H9 (cell line): ENCODE results near the gene GABRR3. TPM values are rescaled to one million over a fixed set of nuclear protein-coding genes. Genes with fewer than 3 reads are reported as not detected.

Source experiments
- DNase-seq: peaks from one replicate; pipeline ENCODE4 v3.0.0-alpha.2; 2017
- H2AFZ ChIP-seq: one replicate; pipeline ENCODE4 v1.6.1; 2013; ENCODE audit warnings: mild to moderate bottlenecking, low read length, control low read depth, moderate library complexity
- H2AK5ac ChIP-seq: 2 replicates; pipeline ENCODE4 v1.6.1; 2013; ENCODE audit warnings: low read length, control low read depth, mixed read lengths; ENCODE audit not compliant: insufficient read length
- H2BK120ac ChIP-seq: one replicate; pipeline ENCODE4 v1.6.1; 2013; ENCODE audit warnings: low read depth, mild to moderate bottlenecking, low read length, control low read depth, inconsistent platforms; ENCODE audit not compliant: poor library complexity, severe bottlenecking
- H2BK12ac ChIP-seq: 2 replicates; pipeline ENCODE4 v1.6.1; 2013; ENCODE audit warnings: low read length, control low read depth, mixed read lengths, low read depth; ENCODE audit not compliant: insufficient read length
- H2BK15ac ChIP-seq: 2 replicates; pipeline ENCODE4 v1.6.1; 2013; ENCODE audit warnings: low read depth, low read length, control low read depth
- H2BK20ac ChIP-seq: one replicate; pipeline ENCODE4 v1.6.1; 2013; ENCODE audit warnings: low read depth, mild to moderate bottlenecking, low read length, control low read depth, inconsistent platforms; ENCODE audit not compliant: poor library complexity, severe bottlenecking
- H2BK5ac ChIP-seq: 2 replicates; pipeline ENCODE4 v1.6.1; 2013; ENCODE audit warnings: low read length, control low read depth, mixed read lengths; ENCODE audit not compliant: insufficient read length
- H3K14ac ChIP-seq: 2 replicates; pipeline ENCODE4 v1.6.1; 2013; ENCODE audit warnings: low read length, control low read depth; ENCODE audit not compliant: insufficient read depth
- H3K18ac ChIP-seq: 2 replicates; pipeline ENCODE4 v1.6.1; 2013; ENCODE audit warnings: low read depth, mild to moderate bottlenecking, mixed read lengths, low read length, control low read depth; ENCODE audit not compliant: insufficient read length
- H3K23ac ChIP-seq: 2 replicates; pipeline ENCODE4 v1.6.1; 2013; ENCODE audit warnings: low read length, control low read depth, mixed read lengths, low read depth; ENCODE audit not compliant: insufficient read length
- H3K23me2 ChIP-seq: 2 replicates; pipeline ENCODE4 v1.6.1; 2013; ENCODE audit warnings: low read depth, mild to moderate bottlenecking, mixed read lengths, low read length, control low read depth; ENCODE audit not compliant: insufficient read length, poor library complexity, severe bottlenecking
- H3K27ac ChIP-seq: 2 replicates; pipeline ENCODE4 v1.5.1; 2013; ENCODE audit warnings: low read length, control low read depth, mixed read lengths, low read depth; ENCODE audit not compliant: insufficient read length
- H3K27me3 ChIP-seq: 2 replicates; pipeline ENCODE4 v1.6.1; 2013; ENCODE audit warnings: low read length, control low read depth, inconsistent platforms; ENCODE audit not compliant: insufficient read depth
- H3K4ac ChIP-seq: 2 replicates; pipeline ENCODE4 v1.6.1; 2013; ENCODE audit warnings: low read depth, mild to moderate bottlenecking, control low read depth, inconsistent platforms, low read length, moderate library complexity
- H3K4me1 ChIP-seq: 2 replicates; pipeline ENCODE4 v1.6.1; 2013; ENCODE audit warnings: low read length, control low read depth, inconsistent platforms; ENCODE audit not compliant: insufficient read depth
- H3K4me2 ChIP-seq: 2 replicates; pipeline ENCODE4 v1.6.1; 2013; ENCODE audit warnings: low read length, control low read depth, mixed read lengths; ENCODE audit not compliant: insufficient read length, insufficient read depth
- H3K56ac ChIP-seq: 2 replicates; pipeline ENCODE4 v1.6.1; 2013; ENCODE audit warnings: low read depth, mild to moderate bottlenecking, mixed read lengths, low read length, control low read depth; ENCODE audit not compliant: insufficient read length
- H3K79me1 ChIP-seq: 2 replicates; pipeline ENCODE4 v1.6.1; 2013; ENCODE audit warnings: low read depth, mild to moderate bottlenecking, moderate library complexity, low read length, control low read depth, inconsistent platforms; ENCODE audit not compliant: insufficient read depth, poor library complexity, severe bottlenecking
- H3K79me2 ChIP-seq: 2 replicates; pipeline ENCODE4 v1.6.1; 2013; ENCODE audit warnings: low read length, control low read depth, inconsistent platforms; ENCODE audit not compliant: insufficient read depth
- H3K9ac ChIP-seq: 2 replicates; pipeline ENCODE4 v1.6.1; 2013; ENCODE audit warnings: low read length, control low read depth, mixed read lengths; ENCODE audit not compliant: insufficient read length; ENCODE audit errors: extremely low read depth
- H3K9me3 ChIP-seq: one replicate; pipeline ENCODE4 v1.6.1; 2013; ENCODE audit warnings: low read depth, low read length, inconsistent platforms; ENCODE audit not compliant: control insufficient read depth
- H3T11ph ChIP-seq: one replicate; pipeline ENCODE4 v1.6.1; 2013; ENCODE audit warnings: mild to moderate bottlenecking, low read length, control low read depth, inconsistent platforms
- H4K20me1 ChIP-seq: one replicate; pipeline ENCODE4 v1.6.1; 2013; ENCODE audit not compliant: control insufficient read depth, insufficient read length, insufficient read depth
- H4K5ac ChIP-seq: 2 replicates; pipeline ENCODE4 v1.6.1; 2013; ENCODE audit warnings: low read depth, mild to moderate bottlenecking, mixed read lengths, low read length, control low read depth; ENCODE audit not compliant: insufficient read length
- H4K8ac ChIP-seq: replicated peaks from 2 replicates; pipeline ENCODE4 v1.6.1; 2013; ENCODE audit warnings: low read length, control low read depth, mixed read lengths, low read depth; ENCODE audit not compliant: insufficient read length
- H4K91ac ChIP-seq: 2 replicates; pipeline ENCODE4 v1.6.1; 2013; ENCODE audit warnings: low read depth, mild to moderate bottlenecking, moderate library complexity, mixed read lengths, low read length, control low read depth; ENCODE audit not compliant: insufficient read length
- H3K27ac Mint-ChIP-seq, 3 experiments: 2 replicates in 2 of 3; 3 replicates in 1 of 3; pipeline ENCODE4 v1.8.0; 2020 to 2021; ENCODE audit warnings: mixed read lengths in 3 of 3, mild to moderate bottlenecking in 1 of 3, moderate library complexity in 1 of 3
- H3K27me3 Mint-ChIP-seq: 2 replicates; pipeline ENCODE4 v1.8.0; 2021; ENCODE audit warnings: low read depth, mild to moderate bottlenecking, moderate library complexity, mixed read lengths
- H3K36me3 Mint-ChIP-seq, 3 experiments: 2 replicates in 2 of 3; 3 replicates in 1 of 3; pipeline ENCODE4 v1.8.0; 2020 to 2021; ENCODE audit warnings: low read depth in 3 of 3, mixed read lengths in 3 of 3; ENCODE audit not compliant: insufficient read depth in 1 of 3
- H3K4me1 Mint-ChIP-seq, 2 experiments: 2 replicates each; pipeline ENCODE4 v1.8.0; 2020; ENCODE audit warnings: mixed read lengths in 2 of 2
- H3K4me3 Mint-ChIP-seq, 2 experiments: 2 replicates in 1 of 2; 3 replicates in 1 of 2; pipeline ENCODE4 v1.8.0; 2020 to 2021; ENCODE audit warnings: mild to moderate bottlenecking in 2 of 2, mixed read lengths in 2 of 2, moderate library complexity in 1 of 2
- H3K9me3 Mint-ChIP-seq, 2 experiments: 2 replicates in 1 of 2; 3 replicates in 1 of 2; pipeline ENCODE4 v1.8.0; 2020; ENCODE audit warnings: mild to moderate bottlenecking in 2 of 2, mixed read lengths in 2 of 2, moderate library complexity in 1 of 2
- WGBS: extraction: QIAGEN DNeasy Blood & Tissue Kit; methylation state at CpG from one replicate; pipeline ENCODE4 v1.1.7; 2013; ENCODE audit warnings: missing lambda C conversion rate, low lambda C conversion rate, mixed read lengths; ENCODE audit not compliant: insufficient read length; ENCODE audit errors: extremely low coverage; 5-methylcytosine and 5-hydroxymethylcytosine counted together
- total RNA-seq: library from RNA; stranded (reverse); gene quantifications from 2 replicates; pipeline ENCODE4 v1.2.1, GENCODE V29; 2021
- TF ChIP-seq, protein P1 (sequence below): fragments of 200-600 bp; sonication (generic); conservative IDR thresholded peaks from 3 replicates; pipeline ENCODE4 v1.8.0; 2021; ENCODE audit warnings: antibody characterized with exemption, mild to moderate bottlenecking

Gene GABRR3
- total RNA-seq, 1 experiment from 2014 or later, result not detected

DNA sequence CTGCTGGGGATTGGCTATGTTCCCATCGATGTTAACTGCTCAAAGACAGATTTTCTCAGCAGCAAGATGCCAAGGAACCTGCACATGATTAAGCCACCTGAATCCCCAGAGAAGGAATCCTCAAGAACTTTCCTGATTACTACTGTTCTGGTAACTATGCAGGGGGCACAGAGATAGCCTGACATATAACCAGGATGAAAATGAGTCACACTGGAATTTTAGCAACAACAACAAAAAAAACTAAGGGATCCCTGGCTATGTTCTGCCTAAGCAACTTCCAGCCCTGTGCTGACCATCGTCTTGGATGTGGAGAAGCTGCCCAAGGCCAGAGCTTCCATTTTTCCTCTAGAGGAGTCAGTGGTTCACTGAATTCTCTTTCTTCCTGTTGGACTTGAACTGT is 76.7 kb downstream of the GABRR3 start:
- Histone ChIP-seq H3K9me3 (no peaks in the 10 kb centered on the region), H3K9ac (no peak overlapping the region), H3K23me2 (no peaks in the 10 kb centered on the region), H2BK120ac (no peak overlapping the region), H3K27me3 (no peaks in the 10 kb centered on the region), H3K4me1 (no peaks in the 10 kb centered on the region), H4K5ac (no peak overlapping the region), H2BK12ac (no peak overlapping the region), H2AFZ (no peak overlapping the region), H3K4ac (no peak overlapping the region), H4K20me1 (no peaks in the 10 kb centered on the region), H2BK15ac (no peak overlapping the region), H3K79me1 (no peaks in the 10 kb centered on the region), H3K56ac (no peak overlapping the region), H2BK20ac (no peak overlapping the region), H3T11ph (no peak overlapping the region), H4K8ac (no peak overlapping the region), H3K18ac (no peak overlapping the region), H2BK5ac (no peak overlapping the region), H3K27ac (no peak overlapping the region), H3K4me2 (no peak overlapping the region), H3K14ac (no peak overlapping the region), H4K91ac (no peak overlapping the region), H3K79me2 (peaks cover 3% of the 10 kb centered on the region), H2AK5ac (no peak overlapping the region), H3K23ac (no peak overlapping the region)
- no peak overlapping the region for H3K27ac Mint-ChIP-seq
- peaks cover 0 to 8% (median 2%) of the 10 kb centered on the region in 3 experiments; a peak in 3 of 7 replicates for H3K36me3 Mint-ChIP-seq
- no CpG with 5 or more reads among the region's 2 CpGs for WGBS
- no peaks in the 10 kb centered on the region for H3K9me3 Mint-ChIP-seq
- TF ChIP-seq, protein P1, sequence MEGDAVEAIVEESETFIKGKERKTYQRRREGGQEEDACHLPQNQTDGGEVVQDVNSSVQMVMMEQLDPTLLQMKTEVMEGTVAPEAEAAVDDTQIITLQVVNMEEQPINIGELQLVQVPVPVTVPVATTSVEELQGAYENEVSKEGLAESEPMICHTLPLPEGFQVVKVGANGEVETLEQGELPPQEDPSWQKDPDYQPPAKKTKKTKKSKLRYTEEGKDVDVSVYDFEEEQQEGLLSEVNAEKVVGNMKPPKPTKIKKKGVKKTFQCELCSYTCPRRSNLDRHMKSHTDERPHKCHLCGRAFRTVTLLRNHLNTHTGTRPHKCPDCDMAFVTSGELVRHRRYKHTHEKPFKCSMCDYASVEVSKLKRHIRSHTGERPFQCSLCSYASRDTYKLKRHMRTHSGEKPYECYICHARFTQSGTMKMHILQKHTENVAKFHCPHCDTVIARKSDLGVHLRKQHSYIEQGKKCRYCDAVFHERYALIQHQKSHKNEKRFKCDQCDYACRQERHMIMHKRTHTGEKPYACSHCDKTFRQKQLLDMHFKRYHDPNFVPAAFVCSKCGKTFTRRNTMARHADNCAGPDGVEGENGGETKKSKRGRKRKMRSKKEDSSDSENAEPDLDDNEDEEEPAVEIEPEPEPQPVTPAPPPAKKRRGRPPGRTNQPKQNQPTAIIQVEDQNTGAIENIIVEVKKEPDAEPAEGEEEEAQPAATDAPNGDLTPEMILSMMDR, result no peak
- H3K4me3 Mint-ChIP-seq, result no peak overlapping the region
- no peaks in the 10 kb centered on the region for H3K27me3 Mint-ChIP-seq
- no peak for DNase-seq
- H3K4me1 Mint-ChIP-seq, result peaks cover 0 to 2% of the 10 kb centered on the region in 2 experiments; a peak in 1 of 4 replicates
